PFSK-1 (cell line): ENCODE measurements around the gene CDC42EP3.

Source experiments
- FOXP2 ChIP-seq: optimal IDR thresholded peaks from 2 replicates; pipeline ENCODE3; 2011; ENCODE audit warnings: borderline replicate concordance, control low read depth, inconsistent platforms; ENCODE audit not compliant: insufficient read depth; ENCODE audit errors: extremely low read length, extremely low read depth
- POLR2AphosphoS5 ChIP-seq: IDR thresholded peaks from 2 replicates; pipeline ENCODE4 v1.6.1; 2012; ENCODE audit warnings: low read depth, mild to moderate bottlenecking, control low read depth, low read length, moderate library complexity
- REST ChIP-seq, 2 experiments: IDR thresholded peaks; 2 replicates each; pipeline versions ENCODE4 v1.6.1 to v1.8.0; 2011 to 2012; ENCODE audit warnings: low read depth in 2 of 2, low read length in 2 of 2, control low read depth in 1 of 2, inconsistent platforms in 1 of 2, mild to moderate bottlenecking in 1 of 2, moderate library complexity in 1 of 2; ENCODE audit not compliant: insufficient read depth in 1 of 2
- SIN3A ChIP-seq: IDR thresholded peaks from 2 replicates; pipeline ENCODE4 v1.6.1; 2012; ENCODE audit warnings: mild to moderate bottlenecking, low read length, moderate library complexity, borderline replicate concordance; ENCODE audit not compliant: insufficient read depth
- TAF1 ChIP-seq: IDR thresholded peaks from 2 replicates; pipeline ENCODE4 v1.6.1; 2012; ENCODE audit warnings: low read length, control low read depth, borderline replicate concordance; ENCODE audit not compliant: insufficient read depth

CDC42EP3 gene

GRCh38 chr2:37615804-37616676 lies 55.4 kb downstream of the CDC42EP3 start:
- TF ChIP-seq SIN3A (no peak), FOXP2 (no peak), POLR2AphosphoS5 (no peak), TAF1 (no peak), REST (IDR thresholded peaks at IDR 0.05; ENCODE audit: insufficient read depth in 1 of 2, low read depth in 2 of 2, low read length in 2 of 2) (no peak)

GRCh38 chr2:37614061-37614738 lies 57.2 kb downstream of the CDC42EP3 start:
- no peak for TF ChIP-seq SIN3A
- TF ChIP-seq POLR2AphosphoS5, result no peak
- no peak for TF ChIP-seq TAF1
- TF ChIP-seq REST (IDR thresholded peaks at IDR 0.05; ENCODE audit: insufficient read depth in 1 of 2, low read depth in 2 of 2, low read length in 2 of 2), result no peak

- TF ChIP-seq TAF1 (no peak), POLR2AphosphoS5 (no peak)
These were observed 59.1 kb downstream of the CDC42EP3 start for GRCh38 chr2:37612382-37612781.

- TF ChIP-seq TAF1 (no peak), POLR2AphosphoS5 (no peak), SIN3A (no peak), REST (IDR thresholded peaks at IDR 0.05; ENCODE audit: insufficient read depth in 1 of 2, low read depth in 2 of 2, low read length in 2 of 2) (no peak)
These were observed 60.7 kb downstream of the CDC42EP3 start for GRCh38 chr2:37610638-37611289.

GRCh38 chr2:37609782-37610181 lies 61.7 kb downstream of the CDC42EP3 start:
- TF ChIP-seq REST (IDR thresholded peaks at IDR 0.05; ENCODE audit: insufficient read depth in 1 of 2, low read depth in 2 of 2, low read length in 2 of 2) (no peak), SIN3A (no peak)
